Stimulated activated CD8-positive, alpha-beta memory T cell treated with anti-CD3 and anti-CD28 coated beads, Interleukin-15, amount 100 ng/mL, for 1 hour (primary cell): ENCODE data around the gene CACUL1.
"Not testable (repeated sequence)": the region's sequence is repeated elsewhere in the genome, so short reads cannot be mapped to it uniquely, and the experiment has no call there.

Experiments
- DNase-seq: peaks from one replicate; pipeline ENCODE4 v3.0.0-alpha.2; 2020; ENCODE audit warnings: low read depth

CACUL1 gene

GRCh38 chr10:118768041-118768919 is 13.5 kb upstream of the CACUL1 start:
- no peak for DNase-seq

- DNase-seq: no peak
Observed at GRCh38 chr10:118767297-118768040, 12.7 kb upstream of the CACUL1 start.

GRCh38 chr10:118764195-118764594 is 9.4 kb upstream of the CACUL1 start:
- DNase-seq: no peak

- DNase-seq: no peak
Observed at GRCh38 chr10:118763202-118763988, 8.6 kb upstream of the CACUL1 start.

GRCh38 chr10:118760265-118760664 is 5.5 kb upstream of the CACUL1 start:
- DNase-seq: no peak

- DNase-seq: no peak
Observed at GRCh38 chr10:118758449-118758848, 3.7 kb upstream of the CACUL1 start.

GRCh38 chr10:118754229-118754555 is 578 bp downstream of the CACUL1 start:
- DNase-seq: no peak

GRCh38 chr10:118753331-118754228 is 1.2 kb downstream of the CACUL1 start:
- no peak for DNase-seq

GRCh38 chr10:118752409-118752808 is 2.4 kb downstream of the CACUL1 start:
- DNase-seq: no peak

GRCh38 chr10:118751265-118751664 is 3.5 kb downstream of the CACUL1 start:
- DNase-seq: no peak

GRCh38 chr10:118748041-118748440 is 6.7 kb downstream of the CACUL1 start:
- DNase-seq: no peak

GRCh38 chr10:118746246-118746645 is 8.5 kb downstream of the CACUL1 start:
- no peak for DNase-seq

- DNase-seq: no peak
Observed at GRCh38 chr10:118745056-118745455, 9.7 kb downstream of the CACUL1 start.

GRCh38 chr10:118744346-118744918 is 10.3 kb downstream of the CACUL1 start:
- not testable (repeated sequence) for DNase-seq

- DNase-seq: no peak
Observed at GRCh38 chr10:118742782-118743181, 12.0 kb downstream of the CACUL1 start.

GRCh38 chr10:118742032-118742431 is 12.7 kb downstream of the CACUL1 start:
- DNase-seq: no peak

GRCh38 chr10:118738406-118738805 is 16.4 kb downstream of the CACUL1 start:
- DNase-seq: no peak

- no peak for DNase-seq
Observed at GRCh38 chr10:118737603-118738302, 17.0 kb downstream of the CACUL1 start.

GRCh38 chr10:118735294-118735693 is 19.5 kb downstream of the CACUL1 start:
- DNase-seq: no peak

GRCh38 chr10:118734475-118734874 is 20.3 kb downstream of the CACUL1 start:
- no peak for DNase-seq
